GM19193 (cell line): ENCODE data around the gene CNOT4.

Experiments used
- POLR2A ChIP-seq: IDR thresholded peaks from 4 replicates; pipeline ENCODE4 v1.6.1; 2011; ENCODE audit not compliant: insufficient read depth, insufficient read length; ENCODE audit errors: extremely low read depth

Gene CNOT4

DNA sequence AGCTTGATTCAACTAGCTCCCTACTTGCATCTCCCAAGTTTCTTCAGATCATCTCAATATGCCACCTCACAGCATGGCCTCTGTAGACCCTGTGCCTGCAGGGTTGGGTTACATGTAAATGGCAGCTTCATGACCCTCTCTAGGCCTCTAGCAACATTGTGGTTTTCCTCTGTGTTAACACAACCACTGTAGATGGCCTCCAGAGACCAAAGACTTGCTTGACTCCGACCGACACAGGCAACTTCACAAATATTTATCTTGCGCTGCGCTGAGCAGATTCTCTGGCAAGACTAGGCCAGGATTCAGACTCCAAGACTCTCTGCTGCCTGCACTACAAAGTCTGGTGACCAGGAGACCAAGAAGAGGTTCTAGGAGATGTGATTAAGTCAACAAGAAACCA is 75.9 kb downstream of the CNOT4 start:
- TF ChIP-seq POLR2A, result no peak

DNA sequence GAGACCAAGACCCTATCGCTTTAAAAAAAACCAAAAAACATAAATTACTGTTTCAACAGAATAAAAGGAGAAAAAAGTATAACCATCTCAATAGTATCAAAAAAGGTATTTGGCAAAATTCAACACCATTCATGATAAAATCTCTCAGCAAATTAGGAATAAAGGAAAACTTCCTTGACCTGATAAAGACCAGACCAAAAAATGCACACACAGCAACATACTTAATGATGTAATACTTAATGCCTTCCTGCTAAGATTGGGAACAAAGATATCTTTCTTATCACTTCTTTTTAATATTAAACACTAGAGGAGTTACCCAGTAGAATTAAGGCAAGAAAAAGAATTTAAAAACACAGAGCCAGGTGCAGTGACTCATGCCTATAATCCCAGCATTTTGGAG is 79.3 kb downstream of the CNOT4 start:
- TF ChIP-seq POLR2A, result no peak

GRCh38 chr7:135428879-135429278 is 81.0 kb downstream of the CNOT4 start:
- no peak for TF ChIP-seq POLR2A

GRCh38 chr7:135428011-135428410 is 81.9 kb downstream of the CNOT4 start:
- no peak for TF ChIP-seq POLR2A

- no peak for TF ChIP-seq POLR2A
Observed at GRCh38 chr7:135427166-135427565, 82.7 kb downstream of the CNOT4 start.

GRCh38 chr7:135425036-135425435 is 84.9 kb downstream of the CNOT4 start:
- TF ChIP-seq POLR2A, result no peak

GRCh38 chr7:135420786-135421185 is 89.1 kb downstream of the CNOT4 start:
- no peak for TF ChIP-seq POLR2A

- no peak for TF ChIP-seq POLR2A
Observed at GRCh38 chr7:135416431-135416830, 93.5 kb downstream of the CNOT4 start.

DNA sequence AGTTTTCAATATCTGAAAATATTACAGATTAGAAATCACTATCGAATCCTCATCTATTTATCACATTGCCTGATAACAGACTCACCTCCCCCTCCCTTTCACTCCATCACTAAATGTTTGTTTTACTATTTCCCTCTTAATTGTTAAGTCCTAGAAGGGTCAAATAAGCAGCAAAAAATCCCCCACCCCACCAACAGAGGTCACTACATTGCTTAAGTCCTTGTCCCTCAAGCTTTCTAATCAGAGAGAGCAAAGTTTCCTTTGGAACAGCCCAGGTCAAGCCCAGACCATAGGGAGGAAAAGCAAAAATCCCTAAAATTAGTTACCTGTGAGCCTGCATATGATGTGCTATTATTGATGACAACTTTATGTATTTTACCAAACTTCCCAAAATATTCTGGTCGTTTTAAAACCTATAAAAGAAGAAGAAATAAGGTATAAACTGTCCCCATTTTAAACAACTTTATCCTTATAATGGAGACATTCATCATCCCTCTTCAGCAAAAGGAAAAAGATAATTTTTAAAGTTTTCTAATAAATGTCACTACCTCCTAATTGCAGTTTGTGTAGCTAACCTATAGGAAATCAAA is 95.0 kb downstream of the CNOT4 start:
- no peak for TF ChIP-seq POLR2A

DNA sequence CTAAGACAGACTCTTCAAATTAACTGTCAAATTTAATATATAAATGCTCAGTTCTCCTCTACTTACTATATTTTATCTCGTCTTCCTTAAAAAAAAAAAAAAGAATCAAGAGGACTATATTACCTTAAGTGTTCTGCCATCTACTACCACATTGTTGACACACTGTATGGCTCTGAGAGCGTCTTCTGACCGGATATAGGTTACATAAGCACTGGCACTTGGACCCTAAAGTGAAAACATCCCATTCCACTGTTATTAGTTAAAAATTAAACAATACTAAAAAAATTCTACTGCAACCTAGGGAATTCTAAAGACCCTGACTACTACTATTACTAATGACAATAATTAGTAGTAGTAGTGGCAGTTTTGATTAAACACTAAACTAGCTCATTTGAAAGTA is 95.7 kb downstream of the CNOT4 start:
- no peak for TF ChIP-seq POLR2A

- TF ChIP-seq POLR2A, result no peak
Observed at GRCh38 chr7:135411098-135411497, 98.8 kb downstream of the CNOT4 start.

DNA sequence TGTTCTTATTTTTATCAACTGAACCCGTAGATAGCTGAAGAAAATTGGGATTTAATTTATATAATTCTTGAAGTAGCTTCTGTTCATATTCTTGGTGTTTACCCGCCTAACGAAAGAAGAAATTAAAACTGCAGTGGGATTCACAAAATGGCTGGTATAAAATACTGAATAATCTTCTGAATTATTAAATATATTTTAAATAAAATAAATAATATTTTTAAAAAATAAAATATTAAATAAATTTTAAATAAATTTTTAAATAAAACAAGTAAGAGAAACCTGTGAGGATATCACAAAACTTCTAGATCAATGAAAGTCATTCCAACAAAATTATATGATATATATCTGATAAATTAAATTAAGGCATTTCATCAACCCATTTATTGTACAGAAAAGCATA is 99.4 kb downstream of the CNOT4 start:
- TF ChIP-seq POLR2A, result no peak

DNA sequence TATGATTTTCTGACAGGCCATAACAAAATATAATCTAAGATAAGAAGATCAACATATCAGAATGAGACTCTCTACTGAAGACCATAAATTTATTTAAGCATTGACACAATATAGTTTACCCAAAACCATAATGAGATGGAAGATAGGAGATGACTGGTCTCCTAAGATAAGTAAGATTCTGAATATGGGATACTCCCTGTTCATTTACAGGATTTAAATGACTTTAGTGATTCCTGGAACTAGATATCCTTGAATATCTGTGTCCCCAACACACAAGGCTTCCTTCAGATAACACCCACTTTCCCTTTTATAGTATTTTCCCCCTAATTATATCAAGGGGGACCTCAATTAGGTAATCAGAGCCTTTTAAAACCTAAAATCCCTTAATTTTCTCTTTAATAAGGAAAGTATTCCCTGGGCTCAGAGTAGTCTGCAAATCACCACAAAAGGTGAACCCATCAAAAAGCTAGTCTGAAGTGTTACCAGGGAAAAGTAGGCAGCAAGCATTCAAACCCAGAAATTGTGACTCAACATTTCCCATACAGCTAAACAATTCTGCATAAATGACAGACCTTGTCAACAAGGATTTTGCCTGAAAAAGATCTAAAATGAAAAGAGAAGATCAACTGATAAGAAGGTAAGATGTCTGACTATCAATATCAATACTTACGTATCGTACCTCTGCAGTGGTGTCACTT is 99.9 kb downstream of the CNOT4 start:
- no peak for TF ChIP-seq POLR2A

DNA sequence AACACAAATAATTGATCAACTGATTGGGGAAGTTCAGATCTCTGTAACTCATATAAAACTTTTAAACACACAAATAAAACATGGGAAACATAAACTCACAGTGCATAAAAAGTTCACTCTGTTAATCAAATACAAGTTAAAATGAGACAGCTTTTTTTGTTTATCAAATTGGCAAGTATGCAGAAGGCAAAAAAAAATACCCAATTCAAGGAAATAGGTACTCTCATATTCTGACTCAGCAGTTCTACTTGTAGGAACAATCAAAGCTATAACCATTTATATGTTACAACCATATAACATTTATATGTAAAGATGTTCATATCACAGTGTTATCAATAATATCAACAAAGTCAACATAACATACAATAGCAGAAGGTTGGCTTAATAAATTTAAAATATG is 102.0 kb downstream of the CNOT4 start:
- no peak for TF ChIP-seq POLR2A

DNA sequence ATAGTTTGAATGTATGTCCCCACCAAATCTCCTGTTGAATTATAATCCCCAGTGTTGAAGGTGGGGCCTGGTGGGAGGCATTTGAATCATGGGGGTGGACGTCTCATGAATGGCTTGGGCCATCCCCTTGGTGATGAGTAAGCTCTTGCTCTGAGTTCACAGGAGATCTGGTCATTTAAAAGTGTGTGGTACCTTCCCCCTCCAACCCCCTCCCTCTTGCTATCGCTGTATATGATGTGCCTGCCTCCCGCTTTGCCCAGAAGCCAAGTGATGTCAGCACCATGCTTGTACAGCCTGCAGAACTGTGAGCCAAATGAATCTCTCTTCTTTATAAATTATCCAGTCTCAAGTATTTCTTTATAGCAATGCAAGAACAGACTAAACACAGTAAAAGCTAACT is 103.0 kb downstream of the CNOT4 start:
- no peak for TF ChIP-seq POLR2A

- TF ChIP-seq POLR2A, result no peak
Observed at GRCh38 chr7:135405969-135406368, 103.9 kb downstream of the CNOT4 start.

DNA sequence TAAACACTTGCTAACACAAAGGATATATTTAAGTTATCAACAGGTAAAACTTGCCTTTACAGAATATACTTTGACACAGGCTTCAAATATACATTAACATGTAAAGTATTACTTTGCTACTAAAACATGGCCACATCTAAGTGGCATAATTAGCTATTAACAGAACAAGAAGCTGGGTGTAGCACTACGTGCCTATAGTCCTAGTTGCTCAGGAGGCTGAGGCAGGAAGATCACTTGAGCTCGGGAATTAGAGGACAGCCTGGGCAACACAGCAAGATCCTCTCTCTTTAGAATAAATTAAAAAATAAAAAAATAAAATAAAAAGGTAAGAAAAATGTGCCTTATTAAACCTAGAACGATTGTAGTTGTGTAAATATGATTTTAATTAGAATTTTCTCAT is 106.6 kb downstream of the CNOT4 start:
- no peak for TF ChIP-seq POLR2A
